Activated naive CD8-positive, alpha-beta T cell treated with anti-CD3 and anti-CD28 coated beads, Interleukin-2, amount 50 U/mL, for 16 hours (primary cell): ENCODE measurements around the gene TNNC2.
"Not testable (repeated sequence)": the region's sequence is repeated elsewhere in the genome, so short reads cannot be mapped to it uniquely, and the experiment has no call there.

Source experiments
- DNase-seq: peaks from one replicate; pipeline ENCODE4 v3.0.0-alpha.2; 2020; ENCODE audit warnings: low read depth, low spot score

Gene TNNC2

DNA sequence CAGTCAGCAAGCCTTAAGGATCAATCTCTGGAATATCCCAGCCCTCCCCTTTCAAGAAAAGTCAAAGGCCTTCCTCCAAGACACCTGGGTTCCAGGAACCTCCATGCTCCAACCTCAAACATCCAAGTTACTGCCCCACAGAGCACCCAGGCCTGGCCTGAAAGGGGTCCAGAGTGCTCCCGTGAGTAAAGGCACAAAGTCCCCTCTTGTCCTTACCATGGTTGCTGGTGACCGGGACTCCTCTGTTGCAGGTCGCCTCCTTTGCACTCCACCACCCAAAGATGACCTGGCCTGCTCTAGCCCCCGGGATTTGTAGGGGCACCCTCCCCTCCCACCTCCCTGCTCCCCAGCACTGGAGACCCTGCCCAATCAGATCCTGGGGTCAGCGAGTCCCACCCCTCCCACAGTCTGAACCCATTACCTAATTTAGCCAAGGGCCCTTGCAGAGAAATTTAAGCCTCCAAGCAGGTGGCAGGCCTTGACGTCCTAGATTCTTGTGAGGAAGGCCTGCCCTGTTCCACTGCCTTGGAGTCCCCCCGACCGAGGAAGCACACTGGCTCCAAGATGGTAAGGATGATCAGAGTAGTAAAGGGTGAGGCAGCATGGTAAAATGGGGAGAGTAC is at the start of gene TNNC2:
TNNC2 (minus strand) TSS at position 283 of the 623 bp plus-strand sequence; CDS start at position 219, 64 bp downstream.
- no peak for DNase-seq

DNA sequence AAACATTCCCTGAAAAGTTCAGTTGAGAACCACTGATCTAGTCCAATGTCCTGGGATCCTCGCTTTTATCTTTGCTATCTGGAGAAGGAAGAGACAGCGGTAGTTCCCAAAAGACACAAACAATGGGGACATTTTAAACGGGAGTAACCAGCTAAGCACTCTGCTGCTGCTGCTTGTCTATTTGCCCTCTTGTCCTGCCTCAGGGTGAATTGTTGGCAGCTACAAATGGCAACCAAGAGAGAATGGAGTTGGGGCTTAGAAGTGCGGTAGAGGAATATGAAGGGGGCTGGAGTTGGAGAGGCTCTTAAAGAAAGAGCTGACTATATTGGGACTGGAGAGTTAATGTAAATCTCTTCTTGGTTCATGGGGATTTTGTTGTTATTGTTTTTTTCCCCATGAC is 47.5 kb upstream of the TNNC2 start:
- no peak for DNase-seq

DNA sequence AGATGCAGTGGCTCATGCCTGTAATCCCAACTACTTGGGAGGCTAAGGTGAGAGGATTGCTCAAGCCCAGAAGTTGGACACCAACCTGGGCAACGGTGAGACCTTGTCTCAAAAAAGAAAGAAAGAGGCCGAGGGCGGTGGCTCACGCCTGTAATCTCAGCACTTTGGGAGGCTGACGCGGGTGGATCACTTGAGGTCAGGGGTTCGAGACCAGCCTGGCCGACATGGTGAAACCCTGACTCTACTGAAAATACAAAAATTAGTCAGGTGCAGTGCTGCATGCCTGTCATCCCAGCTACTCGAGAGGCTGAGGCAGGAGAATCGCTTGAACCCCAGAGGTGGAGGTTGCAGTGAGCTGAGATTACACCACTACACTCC is 47.0 kb upstream of the TNNC2 start:
- not testable (repeated sequence) for DNase-seq

DNA sequence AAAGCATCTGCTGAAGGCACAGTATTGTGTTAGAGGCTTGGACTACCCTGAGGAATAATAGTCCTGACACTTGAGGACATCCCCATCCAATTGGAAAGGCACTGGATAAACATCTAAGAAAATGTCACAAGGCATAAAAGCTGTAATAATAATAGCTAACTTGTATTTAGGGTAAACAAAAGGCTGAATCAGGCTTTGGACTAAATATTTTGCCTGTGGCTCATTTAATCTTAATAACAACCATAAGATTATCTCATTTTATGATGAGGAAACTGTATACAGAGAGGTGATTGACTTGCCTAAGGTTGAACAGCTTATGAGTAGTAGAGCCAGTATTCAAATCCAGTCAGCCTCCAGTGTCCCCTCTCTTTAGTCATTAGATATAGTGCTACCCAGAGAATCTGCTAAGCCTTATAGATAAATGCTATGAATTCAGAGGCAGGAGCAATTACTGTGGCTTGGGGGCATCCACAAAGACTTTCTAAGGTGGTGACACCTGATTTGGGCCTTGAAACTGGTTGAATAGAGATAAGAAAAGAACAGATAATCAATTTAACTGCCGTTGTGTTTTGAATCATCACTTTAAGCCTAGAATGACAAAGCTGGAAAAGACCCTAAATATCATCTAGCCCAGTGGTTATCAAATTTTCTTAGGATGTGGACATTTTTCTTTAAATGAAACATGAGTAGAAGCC is 46.4 kb upstream of the TNNC2 start:
- DNase-seq, result no peak

DNA sequence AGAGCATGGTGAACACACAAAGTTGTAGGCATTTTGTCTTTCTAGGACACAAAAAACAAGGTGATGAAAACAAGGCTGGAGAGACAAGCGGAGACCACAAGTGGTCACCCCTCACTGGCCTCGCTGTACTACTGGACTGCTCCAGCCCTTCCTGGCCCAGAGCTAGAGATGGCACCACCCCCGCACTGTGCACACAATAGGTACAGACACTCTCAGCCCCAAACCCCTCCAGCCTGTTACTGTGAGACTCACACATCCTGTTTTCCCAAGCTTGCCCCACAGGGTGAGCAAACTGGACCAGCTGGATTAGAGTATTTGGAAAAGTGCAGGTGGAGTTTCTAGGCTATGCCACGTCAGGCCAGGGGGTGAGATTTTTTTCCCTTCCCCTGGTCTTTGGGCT is 45.5 kb upstream of the TNNC2 start:
- DNase-seq, result no peak

DNA sequence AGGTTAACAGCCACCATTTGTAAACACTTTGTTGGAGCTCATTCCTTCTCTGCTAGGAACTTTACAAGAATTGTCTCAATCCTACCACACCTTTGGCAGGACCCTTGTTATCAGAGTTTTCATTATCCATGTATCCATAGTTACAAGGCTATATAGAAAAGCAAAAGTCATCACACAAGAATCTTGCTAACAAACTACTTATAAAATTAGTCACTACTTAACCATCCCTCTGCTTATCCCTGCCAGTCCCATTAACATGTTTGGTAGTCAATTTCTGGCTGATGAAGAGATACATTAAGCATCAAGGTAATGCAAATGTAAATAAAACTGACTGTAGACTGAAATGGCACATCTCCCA is 40.7 kb upstream of the TNNC2 start:
- no peak for DNase-seq

DNA sequence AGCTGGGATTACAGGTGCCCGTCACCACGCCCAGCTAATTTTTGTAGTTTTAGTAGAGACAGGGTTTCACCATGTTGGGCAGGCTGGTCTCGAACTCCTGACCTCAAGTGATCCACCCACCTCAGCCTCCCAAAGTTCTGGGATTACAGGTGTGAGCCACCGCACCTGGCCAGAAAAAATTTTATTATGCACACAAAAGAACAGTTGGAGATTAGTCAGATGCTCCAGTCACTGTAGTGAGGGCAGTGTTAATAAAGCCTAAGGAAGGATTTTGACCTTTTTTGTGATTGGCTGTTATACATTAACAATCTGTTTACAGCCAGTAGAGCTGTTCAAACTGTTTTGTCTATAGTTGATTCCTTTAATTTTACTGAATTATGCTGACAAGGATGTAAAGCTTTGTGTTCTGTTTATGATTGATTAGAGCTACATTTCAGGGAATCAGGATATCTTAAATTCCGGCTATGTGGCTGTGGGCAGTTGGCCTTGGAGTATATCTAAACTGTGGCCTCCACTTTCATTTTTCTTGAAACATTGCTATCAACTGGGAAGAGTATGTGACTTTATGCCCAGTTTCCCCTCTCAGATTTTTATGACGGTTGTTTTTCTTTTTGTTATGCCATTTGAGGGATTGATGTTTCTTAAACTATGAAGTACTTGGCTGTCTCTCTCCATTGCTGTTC is 40.2 kb upstream of the TNNC2 start:
- no peak for DNase-seq

DNA sequence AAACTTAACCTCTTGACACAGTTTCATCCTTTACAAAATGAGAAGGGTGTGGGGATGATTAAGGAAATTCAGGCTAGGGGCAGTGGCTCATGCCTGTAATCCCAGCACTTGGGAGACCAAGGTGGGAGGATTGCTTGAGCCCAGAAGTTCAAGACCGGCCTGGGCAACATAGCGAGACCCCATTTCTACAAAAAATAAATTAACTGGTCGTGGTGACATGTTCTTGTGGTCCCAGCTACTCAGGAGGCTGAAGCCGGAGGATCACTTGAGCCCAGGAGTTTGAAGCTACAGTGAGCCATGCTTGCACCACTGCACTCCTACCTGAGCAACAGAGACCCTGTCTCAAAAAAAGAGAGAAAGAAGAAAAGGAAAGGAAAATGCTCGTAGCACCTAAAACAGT is 39.3 kb upstream of the TNNC2 start:
- DNase-seq, result no peak

DNA sequence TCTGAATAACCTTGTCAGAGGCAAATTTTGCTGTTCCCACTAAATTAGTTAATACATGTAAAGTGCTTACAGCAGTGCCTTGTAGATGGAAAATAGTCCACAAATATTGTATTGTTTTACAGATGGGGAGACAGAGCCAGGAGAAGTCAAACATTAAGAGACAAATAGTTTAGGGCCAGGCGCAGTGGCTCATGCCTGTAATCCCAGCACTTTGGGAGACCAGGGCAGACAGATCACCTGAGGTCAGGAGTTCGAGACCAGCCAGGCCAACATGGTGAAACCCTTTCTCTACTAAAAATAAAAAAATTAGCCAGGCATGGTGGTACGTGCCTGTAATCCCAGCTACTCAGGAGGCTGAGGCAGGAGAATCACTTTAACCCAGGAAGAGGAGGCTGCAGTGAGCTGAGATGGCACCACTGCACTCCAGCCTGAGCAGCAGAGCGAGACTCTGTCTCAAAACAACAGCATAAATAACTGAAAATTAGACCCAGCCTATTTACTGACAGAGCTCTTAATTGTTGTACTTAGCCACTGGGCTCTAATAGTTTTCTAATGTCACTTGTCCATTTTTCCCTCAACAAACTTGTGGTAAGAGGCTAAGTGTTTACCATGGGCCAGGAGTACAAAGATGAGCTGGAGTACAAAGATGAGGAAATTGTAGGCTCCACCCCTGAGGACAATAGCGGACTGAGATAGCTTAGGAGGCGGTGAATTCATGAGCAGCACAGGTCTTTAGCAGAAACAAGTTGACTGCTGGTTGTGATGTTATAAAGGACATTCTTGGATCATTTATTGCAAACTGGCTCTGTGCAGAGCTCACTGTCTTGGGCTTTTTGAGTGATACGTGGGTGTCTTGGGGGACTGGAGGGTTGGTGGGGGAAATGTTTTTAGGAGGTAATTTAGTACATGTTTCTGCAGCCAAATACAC is 36.7 kb upstream of the TNNC2 start:
- DNase-seq, result no peak

DNA sequence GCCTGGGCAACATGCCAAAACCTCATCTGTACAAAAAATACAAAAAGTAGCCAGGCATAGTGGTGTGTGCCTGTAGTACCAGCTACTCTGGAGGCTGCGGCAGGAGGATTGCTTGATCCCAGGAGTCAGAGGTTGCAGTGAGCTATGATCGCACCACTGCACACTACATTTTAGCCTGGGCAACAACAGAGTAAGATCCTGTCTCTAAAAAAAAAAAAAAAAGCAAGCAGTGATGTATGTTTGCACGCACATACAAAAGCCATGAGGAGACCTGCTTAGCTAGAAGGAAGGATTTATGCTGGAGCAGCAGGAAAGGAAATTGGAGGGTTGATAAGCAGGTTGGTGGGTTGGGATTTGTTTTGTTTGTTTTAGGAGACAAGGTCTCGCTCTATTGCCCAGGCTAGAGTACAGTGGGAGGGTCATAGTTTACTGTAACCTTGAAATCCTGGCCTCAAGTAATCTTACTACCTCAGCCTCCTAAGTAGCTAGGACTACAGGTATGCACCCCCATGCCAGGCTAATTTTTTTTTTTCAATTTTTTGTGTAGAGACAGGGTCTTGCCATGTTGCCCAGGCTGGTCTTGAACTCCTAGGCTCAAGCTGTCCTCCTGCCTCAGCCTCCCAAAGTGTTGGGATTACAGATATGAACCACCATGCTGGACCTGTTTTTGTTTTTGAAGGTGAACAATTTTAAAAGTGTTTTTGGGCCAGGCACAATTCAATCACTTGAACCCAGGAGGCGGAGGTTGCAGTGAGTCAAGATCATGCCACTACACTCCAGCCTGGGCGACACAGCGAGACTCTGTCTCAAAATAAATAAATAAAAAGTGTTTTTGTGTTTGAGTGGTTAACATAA is 34.3 kb upstream of the TNNC2 start:
- DNase-seq, result no peak

DNA sequence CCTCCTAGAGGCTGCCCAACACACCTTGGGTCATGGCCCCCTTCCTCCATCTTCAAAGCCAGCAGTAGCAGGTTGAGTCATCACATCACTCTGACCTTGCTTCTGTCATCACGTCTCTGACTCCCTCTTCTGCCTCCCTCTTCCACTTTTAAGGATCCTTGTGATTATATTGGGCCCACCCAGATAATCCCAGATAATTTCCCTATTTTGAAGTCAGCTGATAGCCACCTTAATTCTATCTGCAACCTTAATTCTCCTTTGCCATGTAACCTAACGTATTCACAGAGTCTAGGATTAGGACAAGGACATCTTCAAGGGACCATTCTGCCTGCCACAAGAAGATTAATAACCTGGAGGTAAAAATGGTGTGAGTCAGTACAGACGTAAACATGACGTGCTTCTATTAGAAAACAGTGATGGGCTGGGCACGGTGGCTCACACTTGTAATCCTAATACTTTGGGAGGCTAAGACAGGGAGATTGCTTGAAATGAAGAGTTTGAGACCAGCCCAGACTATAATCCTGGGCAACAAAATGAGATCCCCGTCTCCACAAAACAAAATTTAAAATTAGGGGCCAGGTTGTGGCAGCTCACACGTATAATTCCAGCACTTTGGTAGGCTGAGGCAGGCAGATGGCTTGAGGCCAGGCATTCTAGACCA is 33.6 kb upstream of the TNNC2 start:
- DNase-seq, result no peak

DNA sequence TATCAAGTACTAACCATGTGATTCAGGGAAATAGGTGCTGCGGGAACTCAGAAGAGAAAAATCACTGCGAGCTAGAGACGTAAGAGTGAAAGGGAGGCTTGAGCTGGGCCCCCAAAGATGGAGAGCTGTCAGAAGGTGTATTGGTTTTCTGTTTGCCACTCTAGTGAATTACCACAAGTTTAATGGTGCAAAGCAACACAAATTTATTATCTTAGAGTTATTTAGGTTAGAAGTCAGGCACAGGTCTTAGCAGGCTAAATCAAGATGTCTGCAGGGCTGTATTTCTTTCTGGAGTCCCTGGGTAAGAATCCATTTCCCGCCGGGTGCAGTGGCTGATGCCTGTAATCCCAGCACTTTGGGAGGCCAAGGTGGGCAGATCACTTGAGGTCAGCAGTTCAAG is 32.8 kb upstream of the TNNC2 start:
- DNase-seq, result no peak

DNA sequence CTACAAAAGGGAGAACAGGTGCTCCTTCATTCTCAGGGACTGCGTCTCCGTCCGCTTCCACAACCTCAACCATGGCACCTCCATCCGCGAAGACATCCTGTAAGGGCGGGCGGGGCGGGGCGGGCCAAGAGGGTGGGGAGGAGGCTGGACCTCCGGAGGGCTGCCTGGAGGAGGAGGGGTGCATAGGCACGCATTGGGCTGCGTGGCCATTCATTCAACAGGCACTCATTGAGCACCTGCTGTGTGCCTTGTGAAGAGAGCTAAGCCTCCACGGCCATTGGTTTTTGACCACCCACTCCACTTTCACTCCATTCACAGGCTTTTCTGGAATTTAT is 30.7 kb upstream of the TNNC2 start:
- DNase-seq, result no peak

DNA sequence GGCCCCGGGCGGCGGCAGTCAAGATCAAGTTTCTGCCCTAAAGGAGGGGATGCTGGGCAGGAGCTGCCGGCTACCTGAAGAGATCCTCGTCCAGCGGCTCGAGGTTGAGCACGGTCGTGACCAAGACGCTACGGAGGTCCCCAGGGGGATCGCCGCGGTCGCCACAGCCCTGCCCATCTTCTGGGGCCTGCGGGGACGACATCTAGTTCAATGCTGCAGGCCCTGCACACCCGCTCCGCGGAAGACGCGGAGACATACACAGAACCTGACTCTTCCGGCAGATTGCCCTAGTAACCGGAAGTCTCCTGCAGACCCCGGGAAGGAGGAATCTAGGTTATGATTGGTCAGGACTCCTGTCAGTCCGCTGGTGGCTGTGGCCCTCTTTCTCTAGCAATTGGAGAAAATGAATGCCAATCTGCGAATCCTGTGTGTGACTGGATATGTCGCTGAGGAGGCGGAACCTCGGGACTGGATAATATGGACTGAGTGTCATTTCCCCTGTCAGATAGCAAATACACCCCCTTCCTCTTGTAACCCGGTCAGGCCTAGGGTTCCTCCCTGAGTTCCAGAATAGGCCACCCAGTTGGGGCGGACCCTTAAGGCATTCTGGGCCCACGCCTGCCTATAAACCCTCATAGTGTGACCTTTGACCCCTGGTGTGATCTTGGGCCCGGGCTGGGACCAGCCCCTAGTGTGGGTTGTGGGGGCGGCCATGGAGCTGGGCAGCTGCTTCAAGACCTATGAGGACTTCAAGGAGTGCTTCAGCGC is 30.2 kb upstream of the TNNC2 start, which contains the start of the genes ACOT8 and ZSWIM3:
ACOT8 (minus strand) TSS at position 279 of the 768 bp plus-strand sequence; CDS start at position 202, 77 bp downstream.
ZSWIM3 (plus strand) TSS at position 501 of the 768 bp plus-strand sequence; CDS start at position 713, 212 bp downstream.
- peak; percentile 85 for DNase-seq

DNA sequence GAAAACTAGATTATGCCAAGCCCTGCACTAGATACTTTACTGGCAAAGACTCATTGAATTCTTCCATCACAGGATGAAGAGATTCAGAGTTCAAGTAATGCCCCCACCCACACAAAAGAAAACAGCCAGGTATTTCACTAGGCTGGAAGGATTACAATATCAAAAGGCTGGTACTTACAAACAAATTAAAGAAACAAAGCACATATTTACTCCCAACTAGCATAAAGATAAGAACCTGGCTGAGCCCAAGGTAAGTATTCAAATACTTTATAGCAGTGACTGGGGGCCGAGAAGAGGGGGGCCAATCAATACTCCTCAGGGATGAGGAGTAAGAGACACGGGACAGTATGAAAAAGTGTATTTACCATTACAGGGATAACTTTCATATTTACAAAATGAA is 26.4 kb upstream of the TNNC2 start:
- DNase-seq, result no peak

DNA sequence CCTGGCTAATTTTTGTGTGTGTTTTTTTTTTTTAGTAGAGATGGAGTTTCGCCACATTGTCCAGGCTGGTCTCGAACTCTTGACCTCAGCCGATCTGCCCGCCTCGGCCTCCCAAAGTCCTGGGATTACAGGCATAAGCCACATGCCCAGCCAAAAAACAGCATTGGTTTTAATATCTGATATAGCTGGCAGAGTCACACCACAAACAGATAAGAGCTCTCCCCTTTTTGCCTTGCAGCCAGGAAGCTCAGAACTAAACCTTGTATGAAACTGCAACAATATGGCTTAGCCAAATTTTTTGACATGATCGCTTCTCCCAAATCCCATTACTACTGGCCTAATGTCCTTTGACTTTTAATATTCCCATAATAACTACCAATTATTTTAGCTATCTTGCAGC is 25.2 kb upstream of the TNNC2 start:
- no peak for DNase-seq

DNA sequence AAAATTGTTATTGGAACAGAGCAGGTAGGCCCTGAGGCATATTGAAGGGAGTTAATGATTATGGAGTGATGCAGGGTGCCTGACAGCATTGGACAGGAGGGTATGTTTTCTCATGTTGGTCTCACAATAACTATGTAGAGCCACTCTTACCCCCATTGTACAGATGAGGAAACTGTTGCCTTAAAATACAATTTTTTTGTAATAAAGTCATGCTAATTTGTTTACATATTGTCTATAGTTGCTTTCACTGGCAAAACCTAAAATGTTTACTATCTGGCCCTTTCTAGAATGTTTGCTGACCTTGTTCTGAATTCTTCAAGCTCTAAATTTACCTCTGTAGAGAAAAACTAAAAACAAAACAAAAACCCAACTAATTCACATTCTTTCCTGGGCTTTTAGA is 24.4 kb upstream of the TNNC2 start:
- no peak for DNase-seq

DNA sequence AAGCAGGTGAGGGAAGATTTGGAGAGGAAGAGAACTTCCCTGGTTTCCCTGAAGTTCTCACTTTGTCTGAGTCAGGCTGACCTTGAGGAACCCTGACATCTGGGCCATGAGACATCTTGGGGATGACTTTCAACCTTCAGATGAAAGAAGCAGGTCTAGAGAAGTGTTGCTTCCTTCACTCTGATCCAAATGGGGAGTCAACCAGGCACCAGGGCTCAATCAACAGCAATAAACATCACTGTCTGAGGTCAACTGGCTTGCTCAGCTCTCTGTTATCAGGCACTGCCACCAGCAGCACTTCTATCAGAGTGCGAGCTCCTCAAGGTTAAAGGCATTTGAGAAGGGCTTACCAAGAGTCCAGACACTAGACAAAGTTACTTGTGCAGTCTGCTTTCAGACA is 23.8 kb upstream of the TNNC2 start:
- DNase-seq, result no peak

DNA sequence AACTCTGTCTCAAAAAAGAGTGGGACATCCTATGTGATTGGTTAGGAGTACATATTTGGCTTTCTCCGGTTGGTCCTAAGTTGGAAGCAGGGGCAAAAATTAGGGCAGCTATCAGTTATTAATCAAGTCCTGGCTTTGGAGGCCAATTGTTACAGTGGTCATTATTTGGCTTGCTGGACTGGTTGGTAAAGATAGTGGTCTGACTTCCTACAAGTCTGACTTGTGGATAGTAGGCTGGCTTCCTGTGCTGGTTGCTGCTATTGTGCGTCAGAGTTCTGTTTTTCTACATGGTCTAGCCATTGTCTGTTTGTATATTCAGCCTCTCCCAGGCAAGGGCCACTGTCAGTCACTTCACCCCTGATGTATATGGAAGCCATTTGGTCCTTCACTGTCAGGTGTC is 23.1 kb upstream of the TNNC2 start:
- no peak for DNase-seq
